ENCODE results near the gene PLXNC1.

Gene PLXNC1

DNA sequence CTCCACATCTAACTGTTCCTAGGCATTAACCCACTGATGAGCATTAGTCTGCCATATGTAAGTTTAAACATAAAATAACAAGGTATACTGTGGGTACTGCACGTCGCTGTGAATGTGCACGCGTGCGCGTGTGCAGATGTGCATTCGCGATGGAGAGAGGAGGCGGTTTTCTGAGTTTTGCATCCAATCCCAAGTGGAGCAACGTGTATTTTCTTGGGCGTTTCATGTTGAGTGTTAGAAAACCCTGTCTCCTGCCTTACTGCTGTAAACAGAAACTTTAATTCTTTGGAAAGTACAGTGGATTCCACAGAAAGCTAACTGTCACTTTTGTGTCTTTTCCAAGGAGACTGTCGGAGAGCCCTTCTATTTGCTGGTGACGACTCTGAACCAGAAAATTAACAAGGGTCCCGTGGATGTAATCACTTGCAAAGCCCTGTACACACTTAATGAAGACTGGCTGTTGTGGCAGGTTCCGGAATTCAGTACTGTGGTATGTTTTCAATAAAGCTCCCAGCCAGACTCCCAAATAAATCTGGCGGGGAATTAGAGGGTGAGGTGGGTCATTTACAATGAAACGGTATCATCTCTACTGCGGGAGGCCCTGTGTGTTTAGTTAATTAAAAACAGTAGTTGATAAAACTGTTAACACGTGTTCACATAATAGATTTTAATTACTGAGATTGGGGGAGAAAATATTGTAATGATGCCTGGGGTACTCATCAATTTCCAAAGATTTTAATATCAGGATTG, 116.5 kb downstream of the PLXNC1 start:
- no peak for DNase-seq (ENCODE audit: low read depth in 2 of 2)

- DNase-seq (ENCODE audit: low read depth in 2 of 2), result no peak
These were observed 117.2 kb downstream of the PLXNC1 start for GRCh38 chr12:94265539-94265938.

DNA sequence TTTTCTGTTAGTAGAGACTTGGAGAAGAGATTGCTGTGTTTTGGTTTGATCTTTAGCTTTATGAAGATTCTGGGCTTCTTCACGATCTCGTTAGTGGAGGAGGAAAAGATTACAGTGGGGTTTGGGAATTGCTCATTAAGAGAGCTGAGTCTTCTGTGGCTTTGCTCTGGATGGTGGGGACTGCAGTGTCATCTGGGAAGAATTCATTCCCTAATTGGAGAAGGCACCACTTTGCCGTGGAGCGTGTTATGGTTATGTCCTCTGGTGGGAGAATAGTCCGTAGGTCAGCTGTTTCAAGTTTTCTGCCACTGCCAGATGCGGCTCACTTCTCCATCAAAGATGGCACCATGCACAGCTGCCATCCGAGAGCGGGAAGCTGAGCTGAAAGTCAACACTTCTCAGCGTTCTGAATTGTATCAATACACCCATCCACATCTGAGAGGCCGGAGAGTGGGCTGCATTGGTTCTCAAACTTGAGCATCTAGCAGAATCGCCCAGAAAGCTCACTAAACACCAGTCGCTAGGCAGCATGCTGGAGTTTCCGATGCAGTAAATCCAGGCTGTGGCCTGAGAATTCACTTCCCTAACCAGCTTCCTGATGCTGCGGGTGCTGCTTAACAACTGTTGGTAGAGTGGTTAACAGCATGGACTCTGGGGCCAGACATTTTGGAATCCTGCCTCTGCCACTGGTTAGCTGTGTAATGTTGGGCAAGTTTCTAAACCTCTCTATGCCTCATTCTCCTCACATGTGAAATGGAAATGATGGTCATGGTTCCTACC, 117.8 kb downstream of the PLXNC1 start:
- no peak for DNase-seq (ENCODE audit: low read depth in 2 of 2)

- no peak for DNase-seq (ENCODE audit: low read depth in 2 of 2)
These were observed 118.6 kb downstream of the PLXNC1 start for GRCh38 chr12:94266796-94267536.

GRCh38 chr12:94267537-94267872, 119.1 kb downstream of the PLXNC1 start:
- no peak for DNase-seq (ENCODE audit: low read depth in 2 of 2)

- no peak for DNase-seq (ENCODE audit: low read depth in 2 of 2)
These were observed 119.6 kb downstream of the PLXNC1 start for GRCh38 chr12:94267921-94268471.

- no peak for DNase-seq (ENCODE audit: low read depth in 2 of 2)
These were observed 121.1 kb downstream of the PLXNC1 start for GRCh38 chr12:94269316-94269999.

DNA sequence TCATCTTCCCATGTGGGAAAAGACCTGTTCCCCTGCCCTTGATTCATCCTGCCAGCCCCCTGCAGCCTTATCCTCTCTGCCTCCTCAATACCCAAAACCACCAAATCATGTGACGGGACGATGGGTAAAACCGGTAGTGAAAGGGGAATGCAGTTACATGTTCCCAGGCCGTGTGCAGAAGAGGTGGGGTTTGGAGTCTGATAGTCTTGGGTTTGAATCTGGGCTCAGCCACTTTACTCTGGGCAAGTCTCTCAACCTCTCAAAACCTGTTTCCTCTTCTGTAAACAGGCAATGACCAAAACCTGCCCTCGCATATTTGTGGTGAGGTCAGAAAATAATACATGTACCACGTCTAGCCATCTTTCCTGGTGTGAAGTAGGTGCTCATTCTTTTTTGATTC, 123.0 kb downstream of the PLXNC1 start:
- no peak for DNase-seq (ENCODE audit: low read depth in 2 of 2)

GRCh38 chr12:94272280-94272679, 123.9 kb downstream of the PLXNC1 start:
- DNase-seq (ENCODE audit: low read depth in 2 of 2), result no peak

DNA sequence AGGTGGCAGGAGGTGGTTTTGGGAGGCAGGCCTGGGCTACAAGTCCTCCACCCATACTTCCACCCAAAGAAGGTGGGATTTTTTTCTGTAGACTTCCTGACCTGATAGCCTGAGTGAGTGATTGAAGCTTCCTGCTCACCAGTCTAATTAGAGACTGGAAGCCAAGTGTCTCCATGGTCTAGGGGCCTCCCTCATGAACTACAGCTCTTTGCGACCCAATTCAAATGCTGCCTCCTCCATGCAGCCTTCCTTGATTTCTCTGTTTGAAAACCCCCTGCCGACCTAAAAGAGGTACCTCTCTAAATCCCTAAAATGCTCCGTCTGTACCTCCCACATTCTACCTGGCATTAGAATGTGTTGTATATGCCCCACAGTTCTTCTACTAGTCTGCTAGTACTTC, 124.9 kb downstream of the PLXNC1 start:
- DNase-seq (ENCODE audit: low read depth in 2 of 2), result no peak

GRCh38 chr12:94276725-94277124, 128.3 kb downstream of the PLXNC1 start:
- DNase-seq (ENCODE audit: low read depth in 2 of 2), result no peak

DNA sequence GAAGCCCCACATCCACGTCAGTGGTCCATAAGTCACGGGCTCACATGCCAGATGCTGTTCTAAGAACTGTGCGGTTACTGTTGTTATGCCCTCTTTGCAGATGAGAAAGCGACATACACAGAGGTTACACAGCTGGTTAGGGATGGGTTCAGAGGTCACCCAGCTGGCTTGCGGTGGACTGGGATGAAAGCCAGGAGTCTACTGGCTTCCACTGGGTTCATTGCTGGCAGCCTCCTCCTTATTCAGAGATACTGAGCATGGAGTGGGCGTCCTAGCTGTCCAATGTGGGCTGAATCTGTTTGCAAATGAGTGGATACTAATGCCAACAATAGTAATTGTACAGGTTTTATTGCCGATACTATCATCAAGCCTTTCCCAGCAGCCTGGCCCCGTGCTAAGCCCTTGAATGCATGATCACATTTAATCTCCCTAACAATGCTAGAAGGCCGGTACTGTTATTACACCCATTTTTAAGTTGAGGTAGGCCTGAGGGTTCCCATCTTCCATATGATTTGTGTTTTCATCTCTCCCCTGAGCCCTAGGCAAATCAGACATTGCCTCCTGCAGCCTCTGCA, 129.1 kb downstream of the PLXNC1 start:
- DNase-seq (ENCODE audit: low read depth in 2 of 2), result no peak

DNA sequence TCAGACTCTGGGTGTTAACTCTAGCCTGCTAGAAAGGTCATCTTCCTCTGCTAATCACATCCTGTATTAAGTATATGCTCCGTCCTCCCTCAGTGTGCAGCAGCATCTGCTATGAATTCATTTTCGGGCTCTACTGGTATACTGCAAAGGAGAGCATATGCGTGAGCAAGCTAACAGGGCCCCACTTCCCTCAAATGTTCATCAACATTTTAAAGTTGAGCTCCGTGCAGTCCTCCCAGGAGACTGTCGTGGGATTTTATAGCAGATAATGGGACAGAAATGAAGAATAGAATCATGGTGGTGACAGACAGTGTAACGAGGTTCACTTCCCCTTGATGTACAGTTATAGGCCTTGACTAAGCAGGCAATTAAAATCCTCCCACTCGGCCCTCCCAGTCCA, 131.7 kb downstream of the PLXNC1 start:
- DNase-seq (ENCODE audit: low read depth in 2 of 2), result no peak

DNA sequence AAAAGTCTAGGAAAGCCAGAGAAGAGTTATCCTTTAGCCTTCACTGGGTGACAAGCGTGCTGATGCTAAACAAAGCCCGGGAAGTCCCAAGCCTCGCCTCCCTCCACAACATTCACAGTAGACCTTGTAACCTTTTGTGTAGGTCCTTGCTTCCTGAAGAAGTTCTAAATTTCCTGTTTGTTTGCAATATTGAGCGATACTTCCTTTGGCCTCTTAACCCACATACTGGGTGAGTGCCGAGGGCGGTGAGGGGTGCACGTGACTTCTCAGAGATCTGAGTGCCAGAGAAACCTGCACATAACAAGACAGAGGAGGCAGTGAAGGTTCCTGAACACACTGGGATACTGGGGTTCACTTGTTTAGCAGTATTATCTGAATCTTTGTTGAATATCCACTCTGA, 134.3 kb downstream of the PLXNC1 start:
- no peak for DNase-seq (ENCODE audit: low read depth in 2 of 2)

DNA sequence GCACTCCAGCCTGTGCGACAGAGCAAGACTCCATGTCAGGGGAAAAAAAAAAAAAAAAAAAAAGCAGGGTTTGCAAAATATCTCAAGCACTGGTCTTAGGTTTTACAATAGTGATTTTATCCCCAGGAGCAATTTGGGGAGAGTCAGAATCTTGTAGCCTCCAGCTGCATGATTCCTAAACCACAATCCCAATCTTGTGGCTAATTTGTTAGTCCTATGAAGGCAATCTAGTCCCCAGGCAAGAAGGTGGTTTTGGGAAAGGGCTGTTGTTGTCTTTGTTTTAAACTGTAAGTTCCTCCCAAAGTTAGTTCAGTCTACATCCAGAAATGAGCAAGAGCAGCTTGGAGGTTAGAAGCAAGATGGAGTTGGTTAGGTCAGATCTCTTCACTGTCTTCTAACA, 135.7 kb downstream of the PLXNC1 start:
- DNase-seq (ENCODE audit: low read depth in 2 of 2), result no peak

- DNase-seq (ENCODE audit: low read depth in 2 of 2), result no peak
These were observed 136.5 kb downstream of the PLXNC1 start for GRCh38 chr12:94284859-94285258.

DNA sequence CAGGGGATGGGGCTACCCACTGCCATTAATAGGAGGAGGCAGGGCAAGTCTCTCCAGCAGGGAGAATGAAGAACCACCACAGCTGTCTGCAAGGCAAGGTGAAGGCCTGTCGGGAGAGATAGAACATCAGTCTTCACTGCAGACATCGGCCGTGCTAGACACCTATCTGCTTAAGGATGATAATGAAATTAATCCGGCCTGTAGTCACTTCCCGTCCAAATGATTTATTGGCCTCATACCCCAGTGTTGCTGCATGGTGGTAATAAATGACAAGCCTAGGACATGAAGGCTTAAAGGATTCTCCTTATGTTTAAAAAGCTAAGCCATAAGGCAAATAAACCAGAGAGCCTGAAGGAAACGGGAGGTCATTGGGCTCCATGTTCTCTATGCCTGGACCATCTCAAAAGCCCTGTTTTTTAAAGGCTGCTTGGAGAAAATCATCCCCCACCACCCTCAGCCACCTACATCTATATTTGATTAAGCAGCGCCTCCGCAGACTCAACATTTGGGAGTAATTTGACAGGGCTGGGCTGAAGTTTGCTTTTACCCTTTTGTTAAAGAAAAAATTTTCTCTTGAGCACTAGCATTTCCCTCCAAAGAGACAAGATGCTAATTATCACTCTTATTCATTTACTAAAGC, 137.7 kb downstream of the PLXNC1 start:
- no peak for DNase-seq (ENCODE audit: low read depth in 2 of 2)

GRCh38 chr12:94286583-94287244, 138.3 kb downstream of the PLXNC1 start:
- no peak for DNase-seq (ENCODE audit: low read depth in 2 of 2)

DNA sequence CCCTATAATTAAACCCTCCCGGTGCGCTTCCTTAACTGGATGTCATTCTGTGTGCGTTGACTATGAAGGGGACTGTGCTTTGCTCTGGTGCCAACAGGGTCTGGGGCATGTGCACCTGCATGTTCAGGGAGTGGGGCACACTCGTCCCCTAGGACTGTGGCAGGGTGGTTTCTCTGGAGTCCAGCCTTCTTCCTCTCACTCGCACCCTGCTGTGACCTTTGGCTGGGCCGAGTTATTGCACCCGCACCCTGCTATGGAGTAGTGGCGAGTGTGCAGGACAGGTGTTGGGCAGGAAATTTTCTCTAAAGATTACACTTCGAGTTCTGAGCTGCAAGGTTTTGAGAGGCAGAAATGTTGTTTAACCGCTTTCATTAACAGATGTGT, 138.9 kb downstream of the PLXNC1 start:
- DNase-seq (ENCODE audit: low read depth in 2 of 2), result no peak
